SU-DHL-6 (cell line): ENCODE data around the gene SORL1-AS1.

Experiments used
- EZH2phosphoT487 ChIP-seq: fragments of 200-600 bp; sonication (generic), shearing (Covaris generic); conservative IDR thresholded peaks from 2 replicates; pipeline ENCODE4 v1.6.1; 2018; ENCODE audit warnings: mild to moderate bottlenecking, antibody characterized with exemption, low read length, moderate library complexity, mixed read lengths
- TF ChIP-seq, protein P1 (sequence below): fragments of 200-600 bp; sonication (generic); IDR thresholded peaks from one replicate; pipeline ENCODE4 v1.5.1; 2017; ENCODE audit warnings: antibody characterized with exemption, mild to moderate bottlenecking, low read length, moderate library complexity; ENCODE audit not compliant: insufficient read depth, poor library complexity, severe bottlenecking

DNA sequence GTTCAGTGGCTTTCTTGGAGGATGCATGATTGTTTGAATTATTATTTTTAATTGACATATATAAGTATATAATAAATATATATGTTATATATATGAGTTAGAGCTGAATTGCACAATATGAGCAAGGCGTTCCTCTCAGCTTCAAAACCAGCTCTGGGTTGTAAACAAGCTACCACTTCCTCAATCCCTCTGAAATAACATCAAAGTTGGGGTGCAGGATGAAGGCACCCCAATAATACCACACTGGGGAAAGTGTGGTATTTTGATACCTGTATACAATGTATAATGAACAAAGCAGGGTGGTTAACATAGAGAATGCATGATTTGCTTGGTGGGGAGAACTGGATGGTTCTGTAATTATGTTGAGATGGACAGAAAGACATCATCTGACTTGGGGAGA, 2.4 kb downstream of the SORL1-AS1 start:
- TF ChIP-seq, protein P1, sequence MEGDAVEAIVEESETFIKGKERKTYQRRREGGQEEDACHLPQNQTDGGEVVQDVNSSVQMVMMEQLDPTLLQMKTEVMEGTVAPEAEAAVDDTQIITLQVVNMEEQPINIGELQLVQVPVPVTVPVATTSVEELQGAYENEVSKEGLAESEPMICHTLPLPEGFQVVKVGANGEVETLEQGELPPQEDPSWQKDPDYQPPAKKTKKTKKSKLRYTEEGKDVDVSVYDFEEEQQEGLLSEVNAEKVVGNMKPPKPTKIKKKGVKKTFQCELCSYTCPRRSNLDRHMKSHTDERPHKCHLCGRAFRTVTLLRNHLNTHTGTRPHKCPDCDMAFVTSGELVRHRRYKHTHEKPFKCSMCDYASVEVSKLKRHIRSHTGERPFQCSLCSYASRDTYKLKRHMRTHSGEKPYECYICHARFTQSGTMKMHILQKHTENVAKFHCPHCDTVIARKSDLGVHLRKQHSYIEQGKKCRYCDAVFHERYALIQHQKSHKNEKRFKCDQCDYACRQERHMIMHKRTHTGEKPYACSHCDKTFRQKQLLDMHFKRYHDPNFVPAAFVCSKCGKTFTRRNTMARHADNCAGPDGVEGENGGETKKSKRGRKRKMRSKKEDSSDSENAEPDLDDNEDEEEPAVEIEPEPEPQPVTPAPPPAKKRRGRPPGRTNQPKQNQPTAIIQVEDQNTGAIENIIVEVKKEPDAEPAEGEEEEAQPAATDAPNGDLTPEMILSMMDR: no peak
- TF ChIP-seq EZH2phosphoT487: no peak
